ENCODE results near the gene TBC1D22A.
A peak's percentile ranks its signal among the peaks of the same experiment; 100 is the strongest.

Gene TBC1D22A

GRCh38 chr22:46795845-46796565, 33.6 kb downstream of the TBC1D22A start:
- DNase-seq (ENCODE audit: low read depth in 2 of 2), result no peak

- no peak for DNase-seq (ENCODE audit: low read depth in 2 of 2)
These were observed 34.2 kb downstream of the TBC1D22A start for GRCh38 chr22:46796566-46797195.

DNA sequence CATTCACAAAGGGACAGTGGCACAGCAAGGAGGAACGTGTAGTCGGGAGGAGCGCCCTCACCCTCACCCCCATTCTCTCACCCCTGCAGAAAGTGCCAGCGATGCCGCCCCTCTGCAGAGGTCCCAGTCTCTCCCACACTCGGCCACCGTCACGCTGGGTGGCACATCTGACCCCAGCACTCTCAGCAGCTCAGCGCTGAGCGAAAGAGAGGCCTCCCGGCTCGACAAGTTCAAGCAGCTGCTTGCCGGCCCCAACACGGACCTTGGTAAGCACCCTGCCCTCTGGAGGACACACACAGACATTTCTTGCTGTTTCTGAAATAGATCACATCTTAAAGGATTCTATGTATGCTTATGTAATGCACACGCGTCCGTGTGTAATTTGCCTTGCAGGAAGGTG, 34.9 kb downstream of the TBC1D22A start:
- no peak for DNase-seq (ENCODE audit: low read depth in 2 of 2)

- no peak for DNase-seq (ENCODE audit: low read depth in 2 of 2)
These were observed 35.6 kb downstream of the TBC1D22A start for GRCh38 chr22:46798041-46798365.

DNA sequence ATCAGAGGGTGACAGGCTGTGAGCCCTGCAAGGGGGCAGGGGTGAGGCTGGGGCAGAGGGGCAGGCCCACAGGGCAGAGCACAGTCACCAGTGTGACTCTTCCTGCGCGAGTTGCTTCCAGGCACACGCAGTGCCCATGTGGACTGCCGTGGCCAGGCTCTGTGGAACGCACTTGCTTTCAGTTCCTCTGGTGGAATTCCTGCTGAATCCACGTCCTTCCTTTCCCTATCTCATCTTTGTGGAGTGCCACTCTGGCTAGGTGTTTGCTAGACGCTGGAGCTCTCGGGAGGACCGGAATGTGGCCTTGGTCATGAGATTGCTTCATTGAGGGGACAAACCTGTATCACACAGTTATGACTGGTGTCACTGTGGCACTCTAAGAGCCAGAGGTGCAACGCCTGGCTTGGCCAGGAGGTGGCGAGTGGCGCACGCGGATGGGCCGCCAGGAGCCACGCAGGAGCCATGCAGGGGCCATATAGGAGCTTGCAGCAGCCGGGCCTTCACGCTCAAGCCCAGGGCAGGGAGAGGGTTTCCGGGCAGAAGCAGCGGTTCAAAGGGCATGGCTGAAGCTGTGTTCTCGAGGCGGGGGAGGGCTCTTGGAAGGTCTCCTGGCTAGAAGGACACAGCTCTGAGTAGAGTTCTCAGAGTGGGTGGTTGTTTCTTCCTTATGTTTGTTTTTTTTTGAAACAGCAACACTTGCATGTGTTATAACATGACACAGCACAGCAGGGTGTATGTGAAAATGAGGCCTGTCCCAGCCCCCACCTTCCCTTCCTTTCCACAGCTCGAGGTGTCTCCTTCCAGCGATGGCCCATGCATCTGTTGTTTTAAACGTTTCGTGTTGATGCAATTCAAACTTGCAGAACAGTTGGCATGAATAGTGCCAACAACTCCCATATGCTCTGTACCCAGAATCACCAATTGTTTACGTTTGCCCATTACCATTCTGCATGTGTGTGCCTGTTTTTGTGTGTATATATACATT, 36.2 kb downstream of the TBC1D22A start:
- peak; percentile 23 to 30 for DNase-seq (ENCODE audit: low read depth in 2 of 2)

DNA sequence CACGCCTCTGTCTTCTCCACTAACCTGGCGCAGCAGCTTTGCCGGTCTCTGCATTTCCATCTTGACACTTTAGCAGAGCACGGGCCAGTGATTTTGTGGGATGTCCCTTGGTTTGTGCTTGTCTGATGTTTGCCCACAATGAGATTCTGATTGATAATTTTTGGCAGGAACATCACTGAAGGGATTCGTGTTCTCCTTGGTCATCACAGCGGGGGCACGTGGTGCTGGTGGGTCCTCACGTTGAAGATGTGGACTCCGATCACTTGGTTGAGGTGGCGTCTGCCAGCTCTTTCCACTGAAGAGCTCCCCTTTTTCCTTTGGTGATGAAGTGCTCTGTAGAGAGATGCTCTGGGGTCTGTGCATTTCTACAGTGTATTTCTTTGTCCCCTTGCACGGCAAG, 37.2 kb downstream of the TBC1D22A start:
- no peak for DNase-seq (ENCODE audit: low read depth in 2 of 2)

DNA sequence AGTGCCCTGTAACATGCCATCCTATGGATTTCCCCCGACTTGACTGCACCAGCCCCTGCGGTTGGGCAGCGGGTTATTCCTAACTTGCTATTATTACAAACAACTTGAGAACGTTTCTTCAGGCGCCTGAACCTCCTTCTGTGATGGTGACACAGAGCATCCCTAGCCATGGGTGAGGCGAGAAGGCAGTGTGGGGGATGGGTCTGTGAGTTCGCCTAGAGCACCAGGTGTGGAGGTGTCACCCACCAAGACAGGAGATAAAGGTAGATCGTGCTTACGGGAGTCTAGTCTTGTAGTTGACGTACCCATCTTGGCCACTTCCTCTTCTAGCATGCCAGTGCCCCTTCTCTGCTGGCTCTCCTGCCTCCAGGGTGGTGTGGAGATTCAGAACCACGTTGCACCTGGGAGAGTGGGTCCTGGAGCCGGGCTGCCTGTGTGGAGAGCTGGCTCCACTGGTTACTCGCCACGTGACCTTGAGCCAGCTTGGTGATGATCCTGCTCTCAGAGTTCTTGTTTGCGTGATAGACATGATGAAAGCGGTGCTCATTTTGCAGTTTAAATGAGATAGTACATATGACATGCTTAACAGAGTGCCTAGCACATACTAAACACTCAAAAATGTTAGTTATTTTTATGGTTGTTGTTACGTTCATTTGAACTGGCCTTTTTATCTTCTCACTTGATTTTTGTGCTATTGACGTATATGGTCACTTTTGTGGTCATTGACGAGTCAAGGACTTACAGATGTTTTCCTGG, 37.8 kb downstream of the TBC1D22A start:
- no peak for DNase-seq (ENCODE audit: low read depth in 2 of 2)

GRCh38 chr22:46801331-46801811, 38.9 kb downstream of the TBC1D22A start:
- no peak for DNase-seq (ENCODE audit: low read depth in 2 of 2)

GRCh38 chr22:46801826-46802607, 39.6 kb downstream of the TBC1D22A start:
- DNase-seq (ENCODE audit: low read depth in 2 of 2), result no peak

- DNase-seq (ENCODE audit: low read depth in 2 of 2), result no peak
These were observed 40.2 kb downstream of the TBC1D22A start for GRCh38 chr22:46802608-46803027.

DNA sequence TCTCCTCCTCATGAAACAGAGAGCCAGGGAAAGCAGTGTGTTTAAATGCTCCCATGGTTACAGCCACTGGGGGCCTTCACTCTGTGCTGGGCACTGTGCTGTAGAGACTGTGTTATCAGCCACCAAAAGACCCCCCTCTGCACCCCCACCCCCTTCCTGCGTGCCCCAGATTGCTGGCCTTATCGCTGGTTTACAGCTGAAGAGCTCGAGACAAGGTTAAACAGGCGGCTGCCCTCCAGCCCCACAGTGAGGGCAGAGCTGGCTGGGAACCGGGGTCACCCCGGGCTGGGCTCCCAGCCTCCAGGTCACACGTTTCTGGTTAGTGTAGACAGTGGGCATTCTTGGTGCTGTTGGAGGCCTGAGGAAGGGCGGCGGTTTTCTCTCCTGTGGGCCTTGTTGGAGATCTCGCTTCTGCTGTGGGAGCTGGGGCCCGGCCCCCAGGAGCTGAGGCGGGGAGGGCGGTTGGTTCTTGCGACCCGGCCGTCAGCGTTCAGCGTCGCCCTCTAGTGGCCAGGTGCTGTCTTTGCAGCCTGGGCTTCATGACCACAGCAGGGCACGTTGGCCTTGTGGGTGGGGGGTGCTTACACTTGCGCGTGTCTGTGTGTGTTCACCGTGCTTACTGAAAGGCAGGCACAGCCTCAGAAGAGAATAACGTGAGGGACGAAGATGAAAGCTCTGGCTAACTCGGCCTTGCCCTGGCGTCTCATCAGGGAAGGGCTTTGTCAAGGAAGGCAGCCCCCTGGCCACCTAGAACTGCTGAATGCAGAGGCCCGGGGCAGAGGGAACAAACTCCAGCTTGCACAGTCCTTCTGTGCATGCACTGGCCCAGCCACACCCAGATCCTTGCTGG, 40.8 kb downstream of the TBC1D22A start:
- no peak for DNase-seq (ENCODE audit: low read depth in 2 of 2)

GRCh38 chr22:46803936-46804335, 41.5 kb downstream of the TBC1D22A start:
- no peak for DNase-seq (ENCODE audit: low read depth in 2 of 2)

- no peak for DNase-seq (ENCODE audit: low read depth in 2 of 2)
These were observed 44.3 kb downstream of the TBC1D22A start for GRCh38 chr22:46806794-46807193.

DNA sequence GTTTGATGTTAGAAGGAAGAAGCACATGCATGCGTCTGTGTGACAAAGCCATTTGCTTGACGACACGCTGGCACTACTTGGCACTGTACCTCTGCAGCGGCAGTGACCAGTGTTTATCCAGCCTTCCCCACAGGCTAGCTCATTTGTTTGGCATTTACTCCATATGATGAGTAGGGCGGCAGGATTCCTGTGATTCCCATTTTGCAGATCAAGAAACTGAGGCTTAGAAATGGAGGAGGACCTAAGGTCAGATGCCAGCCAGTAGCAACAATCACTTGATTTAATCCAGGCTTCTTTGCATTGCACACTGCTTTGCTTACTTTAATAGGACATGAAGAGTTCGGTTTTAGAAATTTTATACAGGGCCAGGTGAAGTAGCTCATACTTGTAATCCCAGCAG, 45.0 kb downstream of the TBC1D22A start:
- DNase-seq (ENCODE audit: low read depth in 2 of 2), result no peak

- no peak for DNase-seq (ENCODE audit: low read depth in 2 of 2)
These were observed 46.9 kb downstream of the TBC1D22A start for GRCh38 chr22:46809153-46809885.

DNA sequence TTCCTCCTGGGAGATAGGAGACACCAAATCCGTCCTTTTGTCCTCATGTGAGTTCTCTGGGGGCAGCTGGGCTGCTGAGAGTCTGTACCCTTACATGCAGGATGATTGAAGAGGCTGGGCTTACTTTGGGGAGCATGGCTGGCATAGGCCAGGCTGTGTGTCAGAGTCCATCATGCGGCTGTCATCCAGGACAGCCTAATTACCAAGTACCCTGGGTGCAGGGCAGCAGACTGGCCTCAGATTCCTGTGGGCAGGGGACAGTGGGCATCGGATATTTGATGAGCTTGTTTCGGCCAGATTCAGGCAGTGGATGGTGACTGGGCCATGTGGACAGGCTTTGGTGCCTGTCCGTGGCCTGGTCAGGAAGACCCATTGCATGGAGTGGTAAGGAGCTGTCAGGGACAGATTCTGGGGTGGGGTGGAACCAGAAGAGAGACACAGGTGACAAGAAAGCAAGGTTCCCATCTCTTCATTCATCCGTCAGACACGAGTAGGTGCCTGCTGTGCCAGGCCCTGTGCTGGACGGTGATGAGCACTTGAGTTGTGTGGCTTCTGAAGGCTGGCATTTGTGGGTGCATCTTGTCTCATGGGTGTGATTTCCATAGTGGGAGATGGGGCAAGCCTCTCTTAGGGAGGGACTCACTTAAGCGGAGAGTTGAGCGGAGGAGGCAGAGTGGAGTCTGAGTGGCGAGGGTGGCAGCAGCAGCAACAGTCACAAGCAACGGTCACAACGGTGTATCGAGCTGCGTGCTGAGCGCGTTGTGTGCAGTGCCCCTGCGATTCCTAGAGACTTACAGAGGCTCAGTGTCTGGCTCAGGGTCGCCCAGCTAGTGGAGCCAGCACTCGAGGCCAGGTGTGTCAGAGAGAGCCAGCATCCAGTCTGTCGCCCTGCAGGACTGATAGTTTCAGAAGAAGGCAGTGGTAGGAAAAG, 48.7 kb downstream of the TBC1D22A start:
- no peak for DNase-seq (ENCODE audit: low read depth in 2 of 2)

GRCh38 chr22:46812034-46812605, 49.7 kb downstream of the TBC1D22A start:
- no peak for DNase-seq (ENCODE audit: low read depth in 2 of 2)

DNA sequence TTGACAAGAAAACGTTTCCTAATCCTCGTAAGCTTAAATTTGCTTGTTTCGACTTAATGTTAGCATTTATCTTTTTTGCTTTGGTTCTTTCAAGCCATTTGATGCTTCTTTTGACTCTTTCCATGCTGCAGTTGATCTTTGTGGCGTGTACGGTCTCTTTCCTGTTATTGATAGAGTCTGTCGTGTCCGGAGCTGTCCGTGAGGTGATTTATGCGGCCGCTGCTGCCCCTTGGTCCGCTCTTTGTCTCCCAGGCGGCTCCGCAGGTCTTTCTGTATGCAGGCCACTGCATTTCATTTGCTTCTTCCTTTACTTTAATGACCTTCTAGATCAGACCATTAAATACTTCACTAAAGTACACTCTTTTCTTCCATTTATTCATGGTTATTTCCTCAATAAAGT, 50.3 kb downstream of the TBC1D22A start:
- DNase-seq (ENCODE audit: low read depth in 2 of 2), result no peak

Data from fibroblast of skin of left quadriceps (primary cell).